DMS53 treated with DMSO at 0.1 percent for 48 hours (cell line): Measurements from ENCODE around the gene DAZAP2.
"Not testable (repeated sequence)": the region's sequence is repeated elsewhere in the genome, so short reads cannot be mapped to it uniquely, and the experiment has no call there.

Experiments
- DNase-seq: peaks from one replicate; lab custom pipeline; 2025; ENCODE audit not compliant: unreplicated experiment; lab: John Stamatoyannopoulos, UW

DAZAP2 gene

DNA sequence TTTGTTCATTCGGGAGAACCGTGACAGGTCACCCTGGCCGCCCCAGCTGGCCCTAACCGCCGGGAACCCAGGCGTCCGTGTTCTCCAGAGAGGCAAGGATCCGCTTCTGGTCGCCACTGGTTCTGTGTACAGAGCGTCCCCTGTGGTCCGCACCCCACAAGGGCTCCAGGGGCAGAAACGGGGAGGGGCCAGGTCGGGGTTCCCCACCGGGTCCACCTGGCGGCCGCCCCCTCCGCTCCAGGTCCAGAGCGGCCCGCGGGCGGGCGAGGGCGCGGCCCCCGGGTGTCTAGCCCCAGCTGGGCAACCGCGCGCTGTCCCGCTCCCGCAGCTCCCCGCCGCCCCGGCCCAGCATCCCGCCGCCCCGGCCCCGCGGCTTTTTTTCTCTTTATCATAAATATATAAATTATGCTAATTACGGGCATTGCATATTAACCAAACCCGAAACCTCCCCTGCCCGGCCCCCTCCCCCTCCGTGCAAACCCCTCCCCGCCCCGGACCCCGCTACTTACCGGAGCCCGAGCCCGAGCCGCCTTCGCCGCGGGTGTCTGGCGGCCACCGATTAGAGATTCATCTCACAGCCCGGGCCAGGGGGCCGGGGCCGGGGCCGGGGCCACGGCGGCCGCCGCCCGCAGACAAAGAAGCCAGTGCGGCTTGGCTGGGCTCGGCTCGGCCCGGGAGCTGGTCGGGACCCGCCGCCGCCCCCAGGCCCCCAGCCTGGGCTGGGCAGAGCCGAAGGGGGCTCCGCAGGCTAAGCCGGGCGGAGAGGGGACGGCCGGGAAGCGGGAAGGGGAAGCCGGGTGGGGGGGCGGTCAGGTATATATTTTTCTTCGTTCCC, 21.3 kb upstream of the DAZAP2 start:
- DNase-seq: no peak

- peak; percentile 44 for DNase-seq
Measured at GRCh38 chr12:51217968-51218606, 20.5 kb upstream of the DAZAP2 start, which contains the start of gene POU6F1. TSS of gene POU6F1 (minus strand) at chr12:51218062. CDS start at chr12:51206836, 11,226 bp downstream.

DNA sequence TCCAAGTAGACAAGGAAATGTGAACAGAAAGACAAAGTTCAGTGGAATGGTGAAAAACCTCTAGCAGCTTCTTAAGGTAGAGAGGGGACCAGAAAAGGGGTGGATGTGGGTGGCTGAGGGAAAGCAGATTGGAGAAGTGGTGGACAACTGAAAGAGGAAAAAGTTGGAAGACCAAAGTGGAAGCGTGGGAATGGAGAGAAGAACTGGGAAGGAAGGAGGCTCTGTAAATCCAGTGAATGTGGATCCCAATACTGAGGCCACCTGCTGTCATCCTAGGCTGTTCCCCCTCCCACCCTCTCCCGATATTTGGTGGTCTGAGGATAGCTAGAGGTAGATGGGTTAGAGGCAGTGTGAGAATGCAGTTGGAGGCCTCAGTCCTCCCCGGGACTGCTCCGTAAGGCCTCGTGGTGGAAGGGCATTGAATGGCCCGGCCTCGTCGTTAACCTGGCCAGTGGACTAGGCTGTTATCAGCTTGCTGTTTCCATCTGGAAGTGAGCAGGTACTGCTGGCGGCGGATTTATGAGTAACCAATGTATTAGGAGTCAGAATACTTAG, 19.9 kb upstream of the DAZAP2 start:
- peak; percentile 44 for DNase-seq

GRCh38 chr12:51219322-51219721, 19.3 kb upstream of the DAZAP2 start:
- DNase-seq: no peak

GRCh38 chr12:51219857-51220256, 18.8 kb upstream of the DAZAP2 start:
- not testable (repeated sequence) for DNase-seq

- no peak for DNase-seq
Measured at GRCh38 chr12:51222461-51222860, 16.2 kb upstream of the DAZAP2 start.

- no peak for DNase-seq
Measured at GRCh38 chr12:51224625-51225024, 14.0 kb upstream of the DAZAP2 start.

DNA sequence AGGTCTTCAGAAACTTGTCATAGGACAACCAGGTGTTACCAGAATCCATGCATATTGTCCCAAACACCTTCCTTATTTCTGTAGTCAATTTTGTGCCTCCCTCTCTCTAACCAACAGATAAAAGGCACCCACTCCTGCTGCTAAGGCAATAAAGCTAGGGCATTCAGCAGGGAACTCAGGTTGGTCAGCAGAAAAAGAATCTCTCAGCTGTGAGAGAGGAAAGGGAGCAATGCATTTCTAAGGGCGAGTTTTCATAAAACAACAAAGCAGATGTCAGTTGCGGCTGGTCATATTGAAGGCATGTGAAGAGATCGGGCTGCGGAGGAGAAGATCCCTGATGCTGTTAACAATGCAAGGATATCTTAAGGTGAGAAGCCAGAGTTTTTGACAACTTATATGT, 13.4 kb upstream of the DAZAP2 start:
- no peak for DNase-seq

DNA sequence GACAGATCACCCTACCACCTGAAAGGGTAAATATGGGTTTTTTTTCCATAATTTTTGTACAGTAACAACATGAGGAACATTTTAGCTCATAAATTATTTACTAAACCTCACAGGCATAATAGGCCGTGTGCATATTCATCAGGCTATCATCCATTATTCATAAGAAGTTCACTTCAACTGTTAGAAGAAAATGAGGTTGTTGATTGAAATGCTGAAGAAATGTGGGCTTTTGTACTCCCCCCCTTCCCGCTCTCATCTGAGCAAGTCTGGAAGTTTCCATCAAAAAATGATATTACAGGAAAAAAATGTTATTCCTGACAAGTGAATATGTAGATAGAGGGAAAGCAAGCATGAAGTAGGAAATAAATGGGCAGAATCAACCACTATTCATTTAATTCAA, 12.9 kb upstream of the DAZAP2 start:
- no peak for DNase-seq

DNA sequence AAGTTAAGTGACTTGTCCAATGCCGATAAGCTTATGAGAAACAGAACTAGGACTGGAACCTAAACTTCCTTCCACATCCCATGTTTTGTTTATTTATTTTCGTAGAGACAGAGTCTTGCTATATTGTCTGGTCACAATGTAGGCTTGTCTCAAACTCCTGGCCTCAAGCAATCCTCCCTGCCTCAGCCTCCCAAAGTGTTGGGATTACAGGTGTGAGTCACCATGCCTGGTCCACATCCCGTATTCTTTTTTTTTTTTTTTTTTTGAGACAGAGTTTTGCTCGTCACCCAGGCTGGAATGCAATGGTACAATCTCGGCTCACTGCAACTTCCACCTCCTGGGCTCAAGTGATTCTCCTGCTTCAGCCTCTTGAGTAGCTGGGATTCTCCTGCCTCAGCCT, 11.5 kb upstream of the DAZAP2 start:
- not testable (repeated sequence) for DNase-seq

DNA sequence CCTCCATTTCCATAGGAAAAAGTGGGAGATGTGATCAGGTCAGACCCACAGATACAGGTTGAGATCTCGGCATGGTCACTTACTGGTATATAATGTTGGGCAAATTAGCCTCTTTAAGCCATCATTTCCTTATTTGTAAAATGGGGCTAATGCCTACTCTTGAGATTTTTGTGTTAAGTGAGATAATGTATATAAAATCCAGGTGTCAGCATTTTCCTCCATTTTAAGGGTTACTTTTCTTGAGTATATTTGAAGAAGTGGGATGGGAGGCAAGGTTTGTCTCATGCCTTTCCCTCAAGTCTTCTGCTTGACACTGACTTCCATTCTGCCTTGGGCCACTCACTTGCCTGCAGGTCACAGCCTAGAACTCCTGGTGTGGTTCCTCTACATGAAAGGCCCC, 10.7 kb upstream of the DAZAP2 start:
- no peak for DNase-seq

DNA sequence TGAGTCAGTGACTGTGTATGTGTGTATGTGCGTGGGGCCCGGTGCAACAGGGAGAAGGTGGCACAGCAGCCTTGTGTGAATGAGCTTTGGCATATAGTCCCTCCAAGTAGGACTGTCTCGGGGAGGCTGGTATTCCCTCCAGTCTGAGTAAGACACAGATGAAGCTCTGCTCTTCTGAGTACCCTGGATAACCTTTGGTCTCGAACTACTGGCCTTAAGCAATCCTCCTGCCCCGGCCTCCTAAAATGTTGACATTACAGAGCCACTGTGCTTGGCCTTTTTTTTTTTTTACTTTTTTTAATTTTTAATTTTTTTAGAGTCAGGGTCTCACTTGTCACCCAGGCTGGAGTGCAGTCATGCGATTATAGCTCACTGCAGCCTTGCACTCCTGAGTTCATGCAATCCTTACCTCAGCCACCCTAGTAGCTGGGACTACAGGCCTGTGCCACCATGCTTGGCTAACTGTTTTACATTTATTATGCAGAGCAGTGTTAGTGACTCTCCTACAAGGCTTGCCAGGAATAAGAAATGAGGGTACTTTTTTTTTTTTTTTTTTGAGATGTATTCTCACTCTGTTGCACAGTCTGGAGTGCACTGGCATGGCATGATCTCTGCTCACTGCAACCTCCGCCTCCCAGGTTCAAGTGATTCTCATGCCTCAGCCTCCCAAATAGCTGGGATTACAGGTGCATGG, 9.4 kb upstream of the DAZAP2 start:
- no peak for DNase-seq

GRCh38 chr12:51232642-51233041, 6.0 kb upstream of the DAZAP2 start:
- DNase-seq: no peak

GRCh38 chr12:51234530-51234929, 4.1 kb upstream of the DAZAP2 start:
- DNase-seq: no peak

DNA sequence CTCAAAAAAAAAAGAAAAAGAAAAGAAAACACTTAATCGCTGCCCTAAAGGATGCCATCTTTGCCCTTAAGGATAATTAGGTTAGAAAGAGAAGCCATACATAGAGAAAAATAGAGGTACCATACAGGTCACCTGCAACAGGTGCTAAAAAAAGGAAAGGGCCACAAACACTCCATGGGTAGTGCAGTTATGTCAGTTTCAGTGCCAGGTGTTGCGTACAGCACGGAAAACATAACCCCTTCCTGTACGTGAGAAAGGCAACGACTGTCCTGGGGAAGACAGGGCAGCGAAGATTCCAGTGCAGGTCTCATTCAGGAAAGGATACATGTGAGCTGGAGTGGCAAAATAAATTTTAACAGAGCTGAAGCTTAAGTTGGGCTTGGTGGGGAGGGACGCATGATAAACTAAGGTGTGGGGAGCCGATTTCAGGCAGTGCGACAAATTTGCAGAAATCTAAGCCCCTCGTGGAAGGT, 553 bp upstream of the DAZAP2 start:
- DNase-seq: peak; percentile 59

GRCh38 chr12:51240971-51241370, 2.3 kb downstream of the DAZAP2 start:
- DNase-seq: no peak

GRCh38 chr12:51242120-51242519, 3.5 kb downstream of the DAZAP2 start:
- no peak for DNase-seq

GRCh38 chr12:51242876-51243275, 4.2 kb downstream of the DAZAP2 start:
- no peak for DNase-seq

DNA sequence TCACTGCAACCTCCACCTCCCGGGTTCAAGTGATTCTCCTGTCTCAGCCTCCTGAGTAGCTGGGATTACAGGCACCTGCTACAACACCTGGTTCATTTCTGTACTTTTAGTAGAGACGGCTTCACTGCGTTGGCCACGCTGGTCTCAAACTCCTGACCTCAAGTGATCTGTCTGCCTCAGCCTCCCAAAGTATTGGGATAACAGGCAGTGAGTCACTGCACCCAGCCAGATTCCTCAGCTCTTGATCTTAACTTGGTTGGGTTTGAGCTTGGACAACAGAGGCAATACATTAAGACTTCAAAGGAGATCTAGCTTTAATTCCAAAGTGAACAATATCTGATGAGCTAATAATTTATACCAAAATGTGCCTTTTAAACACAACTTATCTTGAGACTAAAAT, 5.6 kb downstream of the DAZAP2 start:
- no peak for DNase-seq

GRCh38 chr12:51245476-51246253, 7.0 kb downstream of the DAZAP2 start:
- DNase-seq: no peak
